PC-9 (cell line): ENCODE measurements around the gene NUP35.

Experiments used
- EZH2 ChIP-seq: fragments of 200-600 bp; sonication (generic); IDR thresholded peaks from 2 replicates; pipeline ENCODE4 v1.8.0; 2017; ENCODE audit warnings: antibody characterized with exemption, low read depth
- TF ChIP-seq, protein P1 (sequence below): fragments of 200-600 bp; sonication (generic); conservative IDR thresholded peaks from 2 replicates; pipeline ENCODE4 v1.6.1; 2017; ENCODE audit warnings: mixed run types, antibody characterized with exemption, mild to moderate bottlenecking, moderate library complexity

DNA sequence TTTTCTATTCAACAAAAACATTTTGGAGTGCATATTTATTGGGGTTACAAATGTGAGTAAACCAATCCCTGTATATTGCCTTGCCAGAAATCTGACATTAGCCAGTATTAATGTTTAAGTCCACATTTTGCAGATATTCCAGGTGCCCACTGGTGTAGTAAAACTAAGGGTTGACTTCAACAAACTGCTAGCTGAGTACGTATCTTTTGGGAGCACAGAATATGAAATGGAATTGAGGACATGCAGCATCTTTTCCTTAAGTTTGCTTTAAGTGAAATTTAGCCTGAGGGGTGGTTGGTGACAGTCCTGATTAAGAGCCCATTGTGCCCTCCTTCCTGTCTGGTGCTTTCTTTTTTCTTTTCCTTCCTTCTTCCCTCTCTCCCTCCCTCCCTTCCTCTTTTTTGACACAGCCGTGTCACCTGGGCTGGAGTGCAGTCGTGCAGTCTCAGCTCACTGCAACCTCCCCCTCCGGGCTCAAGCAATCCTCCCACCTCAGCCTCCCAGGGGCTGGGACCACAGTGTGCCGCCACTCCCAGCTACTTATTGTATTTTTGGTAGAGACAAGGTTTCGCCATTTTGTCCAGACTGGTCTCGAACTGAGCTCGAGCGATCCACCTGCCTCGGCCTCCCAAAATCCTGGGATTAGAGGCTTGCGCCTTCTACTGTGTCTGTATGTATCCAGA is 1.6 kb downstream of the NUP35 start:
- TF ChIP-seq, protein P1, sequence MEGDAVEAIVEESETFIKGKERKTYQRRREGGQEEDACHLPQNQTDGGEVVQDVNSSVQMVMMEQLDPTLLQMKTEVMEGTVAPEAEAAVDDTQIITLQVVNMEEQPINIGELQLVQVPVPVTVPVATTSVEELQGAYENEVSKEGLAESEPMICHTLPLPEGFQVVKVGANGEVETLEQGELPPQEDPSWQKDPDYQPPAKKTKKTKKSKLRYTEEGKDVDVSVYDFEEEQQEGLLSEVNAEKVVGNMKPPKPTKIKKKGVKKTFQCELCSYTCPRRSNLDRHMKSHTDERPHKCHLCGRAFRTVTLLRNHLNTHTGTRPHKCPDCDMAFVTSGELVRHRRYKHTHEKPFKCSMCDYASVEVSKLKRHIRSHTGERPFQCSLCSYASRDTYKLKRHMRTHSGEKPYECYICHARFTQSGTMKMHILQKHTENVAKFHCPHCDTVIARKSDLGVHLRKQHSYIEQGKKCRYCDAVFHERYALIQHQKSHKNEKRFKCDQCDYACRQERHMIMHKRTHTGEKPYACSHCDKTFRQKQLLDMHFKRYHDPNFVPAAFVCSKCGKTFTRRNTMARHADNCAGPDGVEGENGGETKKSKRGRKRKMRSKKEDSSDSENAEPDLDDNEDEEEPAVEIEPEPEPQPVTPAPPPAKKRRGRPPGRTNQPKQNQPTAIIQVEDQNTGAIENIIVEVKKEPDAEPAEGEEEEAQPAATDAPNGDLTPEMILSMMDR: no peak
- no peak for TF ChIP-seq EZH2
